ENCODE results near the gene PLA1A.

DNA sequence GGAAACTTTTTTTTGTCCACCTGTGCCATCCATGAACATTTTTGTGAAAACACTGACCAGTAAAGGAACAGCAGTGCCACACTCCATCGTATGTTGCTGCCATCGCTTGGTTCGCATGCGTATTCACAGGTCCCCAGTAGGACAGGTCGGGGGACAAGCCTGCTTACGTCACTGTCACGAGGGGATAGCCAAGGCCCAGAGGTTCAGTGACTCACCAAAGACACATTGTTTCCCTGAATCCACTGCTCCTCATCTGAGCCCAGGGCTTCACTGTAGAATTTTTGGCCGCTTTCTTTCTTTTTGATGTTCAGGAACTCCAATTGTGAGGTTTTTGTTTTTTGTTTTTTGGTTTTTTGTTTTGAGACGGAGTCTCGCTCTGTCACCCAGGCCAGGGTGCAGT is 12.5 kb upstream of the PLA1A start:
- TF ChIP-seq, protein P1, sequence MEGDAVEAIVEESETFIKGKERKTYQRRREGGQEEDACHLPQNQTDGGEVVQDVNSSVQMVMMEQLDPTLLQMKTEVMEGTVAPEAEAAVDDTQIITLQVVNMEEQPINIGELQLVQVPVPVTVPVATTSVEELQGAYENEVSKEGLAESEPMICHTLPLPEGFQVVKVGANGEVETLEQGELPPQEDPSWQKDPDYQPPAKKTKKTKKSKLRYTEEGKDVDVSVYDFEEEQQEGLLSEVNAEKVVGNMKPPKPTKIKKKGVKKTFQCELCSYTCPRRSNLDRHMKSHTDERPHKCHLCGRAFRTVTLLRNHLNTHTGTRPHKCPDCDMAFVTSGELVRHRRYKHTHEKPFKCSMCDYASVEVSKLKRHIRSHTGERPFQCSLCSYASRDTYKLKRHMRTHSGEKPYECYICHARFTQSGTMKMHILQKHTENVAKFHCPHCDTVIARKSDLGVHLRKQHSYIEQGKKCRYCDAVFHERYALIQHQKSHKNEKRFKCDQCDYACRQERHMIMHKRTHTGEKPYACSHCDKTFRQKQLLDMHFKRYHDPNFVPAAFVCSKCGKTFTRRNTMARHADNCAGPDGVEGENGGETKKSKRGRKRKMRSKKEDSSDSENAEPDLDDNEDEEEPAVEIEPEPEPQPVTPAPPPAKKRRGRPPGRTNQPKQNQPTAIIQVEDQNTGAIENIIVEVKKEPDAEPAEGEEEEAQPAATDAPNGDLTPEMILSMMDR (conservative IDR thresholded peaks at IDR 0.05 in 1 of 2, IDR thresholded peaks at IDR 0.05 in 1 of 2; ENCODE audit: extremely low read depth in 1 of 2, insufficient read depth in 1 of 2, low read depth in 1 of 2, low read length in 2 of 2) = no peak
- no peak for TF ChIP-seq EZH2 (IDR thresholded peaks at IDR 0.05; ENCODE audit: borderline replicate concordance, low read length)

All from mammary epithelial cell (primary cell).